ENCODE measurements around the gene APOBEC3C.
"Not testable (repeated sequence)": the region's sequence is repeated elsewhere in the genome, so short reads cannot be mapped to it uniquely, and the experiment has no call there.

The APOBEC3C gene

GRCh38 chr22:38981992-38982927, 31.8 kb upstream of the APOBEC3C start, which contains the start of gene APOBEC3B:
Gene APOBEC3B (plus strand): TSS chr22:38982347. CDS start chr22:38982454, 107 bp downstream.
- DNase-seq (ENCODE audit: low spot score) = no peak

DNA sequence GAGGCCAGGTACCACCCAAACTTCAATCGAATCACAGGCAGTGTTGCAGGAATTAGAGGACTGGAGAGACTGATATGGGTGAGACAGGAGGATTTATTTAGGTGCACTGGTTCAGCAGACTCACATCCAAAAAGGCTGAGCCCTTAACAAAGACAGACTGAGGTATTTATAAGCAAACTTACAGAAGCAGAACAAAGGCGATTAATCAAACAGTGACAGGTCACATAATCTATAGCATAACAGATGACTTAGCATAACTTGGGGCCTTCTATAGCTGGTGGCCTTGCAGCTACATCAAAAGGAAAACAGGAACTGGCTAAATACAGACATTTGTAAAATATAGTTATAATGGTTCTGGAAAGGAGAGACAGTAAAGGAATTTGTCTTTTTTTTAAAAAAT, 29.8 kb upstream of the APOBEC3C start:
- DNase-seq (ENCODE audit: low spot score) = no peak

- DNase-seq (ENCODE audit: low spot score) = not testable (repeated sequence)
Observed at GRCh38 chr22:38984784-38985757, 29.0 kb upstream of the APOBEC3C start.

DNA sequence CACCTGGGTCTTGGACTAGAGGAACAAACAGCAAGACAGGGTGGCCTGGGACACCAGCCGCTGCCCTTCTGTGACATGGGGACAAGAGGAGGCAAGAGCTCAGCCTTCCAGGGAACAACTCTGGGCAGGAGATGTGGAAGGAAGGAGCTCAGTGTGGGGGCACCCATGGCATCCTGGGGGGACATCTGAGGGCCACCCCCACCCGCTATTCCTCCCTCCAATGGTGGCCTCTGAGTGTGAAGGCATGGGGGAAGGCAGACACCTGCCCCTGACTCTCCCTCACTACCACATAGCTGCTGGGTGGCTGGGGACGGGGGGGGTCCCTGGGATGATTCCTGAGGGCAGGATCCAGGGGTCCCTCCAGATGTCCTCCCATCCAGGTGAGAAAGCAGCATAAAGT, 27.4 kb upstream of the APOBEC3C start:
- DNase-seq (ENCODE audit: low spot score) = no peak

DNA sequence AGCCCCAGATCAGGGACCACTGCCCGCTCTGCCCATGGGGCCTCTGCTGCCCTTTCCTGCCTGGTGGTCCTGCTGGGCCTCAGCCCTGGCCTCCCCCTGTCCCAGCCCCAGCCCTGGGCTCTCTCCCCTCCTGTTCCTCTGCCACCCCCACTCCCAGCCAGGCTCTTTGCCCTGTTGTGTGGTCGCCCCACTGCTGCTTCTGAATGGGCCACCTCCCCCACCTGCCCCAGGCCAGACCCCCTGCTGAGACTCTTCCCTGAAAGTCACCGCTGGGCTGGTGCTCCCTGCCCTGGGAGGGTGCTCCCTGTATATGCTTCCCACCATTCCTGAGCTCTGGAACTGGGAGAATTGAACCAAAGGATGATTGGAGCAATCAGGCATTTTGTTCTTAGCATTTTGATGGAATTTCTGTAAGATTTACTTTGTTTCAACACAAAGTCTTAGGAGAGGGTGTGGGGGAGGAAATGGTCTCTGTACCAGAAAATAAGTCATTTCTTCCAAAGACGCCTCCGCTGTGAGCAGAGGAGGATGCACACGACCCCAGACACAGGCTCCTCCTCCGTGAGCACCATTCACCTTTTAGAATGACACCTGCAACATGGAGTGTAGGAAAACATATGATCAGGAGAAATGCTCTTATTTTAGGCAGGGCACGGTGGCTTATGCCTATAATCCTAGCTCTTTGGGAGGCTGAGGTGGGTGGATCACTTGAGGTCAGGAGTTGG, 26.7 kb upstream of the APOBEC3C start:
- DNase-seq (ENCODE audit: low spot score) = no peak

DNA sequence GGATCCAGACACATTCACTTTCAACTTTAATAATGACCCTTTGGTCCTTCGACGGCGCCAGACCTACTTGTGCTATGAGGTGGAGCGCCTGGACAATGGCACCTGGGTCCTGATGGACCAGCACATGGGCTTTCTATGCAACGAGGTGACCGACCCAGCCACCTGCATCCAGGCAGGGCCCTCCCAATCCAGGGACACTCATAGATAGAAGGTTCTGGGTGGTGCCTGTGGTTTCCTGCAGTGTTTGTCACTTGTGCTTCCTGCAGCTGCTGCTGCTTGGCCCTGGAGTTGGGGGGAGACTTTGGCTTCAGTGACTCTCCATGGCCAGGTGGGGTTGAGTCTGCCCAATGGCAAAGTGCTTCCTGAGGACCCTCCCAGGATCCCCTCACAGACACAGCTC, 24.6 kb upstream of the APOBEC3C start:
- no peak for DNase-seq (ENCODE audit: low spot score)

DNA sequence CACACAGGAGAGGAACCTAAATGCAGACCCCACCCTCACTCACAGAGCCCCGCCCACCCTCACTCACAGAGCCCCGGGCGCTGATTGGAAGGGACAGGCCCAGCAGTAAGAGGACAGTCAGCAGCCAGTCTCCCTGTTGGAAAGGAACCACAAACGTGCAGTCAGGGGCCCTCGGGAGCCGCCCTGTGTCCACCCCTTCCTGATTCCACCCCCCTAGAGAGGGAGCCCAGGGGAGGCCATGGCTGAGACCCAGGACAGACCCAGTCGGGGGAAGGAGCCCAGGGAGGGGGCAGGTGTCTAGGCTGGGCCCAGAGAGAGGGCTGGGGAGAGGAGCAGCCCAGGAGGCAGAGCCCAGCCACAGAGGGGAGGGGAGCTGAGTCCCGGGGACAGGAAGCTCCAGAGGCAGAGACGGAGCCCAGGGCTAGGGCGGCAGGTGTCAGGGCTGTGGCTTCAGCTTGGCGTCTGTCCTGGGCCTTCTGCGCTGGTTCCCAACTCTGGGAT, 21.1 kb upstream of the APOBEC3C start:
- DNase-seq (ENCODE audit: low spot score) = not testable (repeated sequence)

DNA sequence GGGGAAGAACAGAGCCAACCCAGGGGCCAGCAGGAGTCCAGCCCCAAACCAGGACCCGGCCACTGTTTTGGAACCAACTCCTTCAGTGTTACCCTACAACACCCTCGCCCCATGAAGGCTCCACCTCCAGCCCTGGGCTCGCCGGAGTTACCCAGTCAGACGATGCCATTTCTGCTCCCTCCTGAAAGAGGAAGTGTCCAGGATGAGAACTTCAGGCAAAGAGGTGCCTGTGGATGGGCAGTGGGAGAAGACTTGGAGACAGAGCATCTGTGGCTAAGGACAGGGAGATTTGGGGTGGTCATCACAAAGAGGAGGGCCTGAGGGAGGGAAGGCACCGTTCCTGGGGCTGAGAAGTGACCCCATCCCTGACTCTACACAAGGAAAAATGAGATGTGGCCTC, 18.0 kb upstream of the APOBEC3C start:
- no peak for DNase-seq (ENCODE audit: low spot score)

DNA sequence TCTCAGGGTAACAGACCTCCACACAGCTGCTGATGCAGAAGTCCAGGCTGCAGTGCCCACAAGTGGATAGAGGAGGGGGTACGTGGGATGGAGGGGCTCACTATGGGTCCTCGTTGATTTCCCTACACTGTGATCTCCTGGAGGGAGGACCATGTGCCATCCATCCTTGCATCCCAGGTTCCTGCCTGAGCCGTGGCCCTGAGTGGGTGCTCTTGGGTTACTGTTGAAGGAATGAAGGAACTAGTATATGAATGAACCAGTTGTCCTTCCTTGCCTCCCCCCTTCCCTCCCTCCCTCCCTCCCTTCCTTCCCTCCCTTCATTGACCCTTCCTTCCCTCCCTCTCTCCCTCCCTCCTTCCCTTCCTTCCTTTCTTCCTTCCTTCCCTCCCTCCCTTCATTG, 16.5 kb upstream of the APOBEC3C start:
- DNase-seq (ENCODE audit: low spot score) = no peak

- DNase-seq (ENCODE audit: low spot score) = peak; percentile 67
Observed at GRCh38 chr22:39003165-39003638, 10.9 kb upstream of the APOBEC3C start.

GRCh38 chr22:39007177-39007576, 6.9 kb upstream of the APOBEC3C start:
- DNase-seq (ENCODE audit: low spot score) = no peak

- not testable (repeated sequence) for DNase-seq (ENCODE audit: low spot score)
Observed at GRCh38 chr22:39008271-39008850, 5.7 kb upstream of the APOBEC3C start.

DNA sequence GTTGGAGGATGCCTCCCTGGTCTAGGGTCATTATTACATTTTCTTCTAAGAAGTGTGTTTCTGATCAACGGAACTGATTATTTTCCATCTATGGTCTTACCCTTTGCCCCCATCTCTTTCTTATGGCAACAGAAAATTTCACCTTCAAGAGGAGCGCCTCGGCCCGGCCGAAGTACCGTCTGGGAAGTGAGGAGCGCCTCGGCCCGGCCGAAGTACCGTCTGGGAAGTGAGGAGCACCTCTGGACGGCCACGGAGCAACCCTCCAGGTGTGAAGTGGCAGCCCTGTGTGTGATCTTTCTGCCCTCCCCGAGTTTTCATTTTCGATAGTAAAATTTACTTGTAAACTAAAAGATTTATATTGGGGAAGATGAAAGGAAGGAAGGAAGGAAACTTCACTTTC, 3.1 kb upstream of the APOBEC3C start:
- DNase-seq (ENCODE audit: low spot score) = no peak

- no peak for DNase-seq (ENCODE audit: low spot score)
Observed at GRCh38 chr22:39012533-39013511, 1.2 kb upstream of the APOBEC3C start.

GRCh38 chr22:39013561-39013941, 506 bp upstream of the APOBEC3C start:
- DNase-seq (ENCODE audit: low spot score) = not testable (repeated sequence)

- not testable (repeated sequence) for DNase-seq (ENCODE audit: low spot score)
Observed at GRCh38 chr22:39014723-39015121, 665 bp downstream of the APOBEC3C start.

DNA sequence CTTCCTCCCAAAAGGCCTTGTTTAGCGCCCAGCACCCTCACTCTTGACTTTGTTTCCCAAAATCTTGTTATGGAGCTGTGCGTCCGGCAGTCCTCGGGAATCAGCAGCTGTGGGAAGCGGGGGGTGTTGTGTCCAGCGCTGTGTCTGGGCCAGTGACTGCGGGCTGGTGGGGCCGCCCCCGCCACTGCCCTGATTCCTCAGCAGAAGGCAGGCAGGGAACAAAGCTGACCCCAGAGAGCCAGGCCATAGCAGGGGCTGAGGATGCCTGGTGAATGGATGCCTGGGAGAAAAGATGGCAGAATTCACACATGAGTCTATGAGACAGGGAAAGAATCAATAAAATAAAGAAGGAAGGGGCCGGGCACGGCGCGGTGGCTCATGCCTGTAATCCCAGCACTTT, 2.5 kb downstream of the APOBEC3C start:
- DNase-seq (ENCODE audit: low spot score) = no peak

DNA sequence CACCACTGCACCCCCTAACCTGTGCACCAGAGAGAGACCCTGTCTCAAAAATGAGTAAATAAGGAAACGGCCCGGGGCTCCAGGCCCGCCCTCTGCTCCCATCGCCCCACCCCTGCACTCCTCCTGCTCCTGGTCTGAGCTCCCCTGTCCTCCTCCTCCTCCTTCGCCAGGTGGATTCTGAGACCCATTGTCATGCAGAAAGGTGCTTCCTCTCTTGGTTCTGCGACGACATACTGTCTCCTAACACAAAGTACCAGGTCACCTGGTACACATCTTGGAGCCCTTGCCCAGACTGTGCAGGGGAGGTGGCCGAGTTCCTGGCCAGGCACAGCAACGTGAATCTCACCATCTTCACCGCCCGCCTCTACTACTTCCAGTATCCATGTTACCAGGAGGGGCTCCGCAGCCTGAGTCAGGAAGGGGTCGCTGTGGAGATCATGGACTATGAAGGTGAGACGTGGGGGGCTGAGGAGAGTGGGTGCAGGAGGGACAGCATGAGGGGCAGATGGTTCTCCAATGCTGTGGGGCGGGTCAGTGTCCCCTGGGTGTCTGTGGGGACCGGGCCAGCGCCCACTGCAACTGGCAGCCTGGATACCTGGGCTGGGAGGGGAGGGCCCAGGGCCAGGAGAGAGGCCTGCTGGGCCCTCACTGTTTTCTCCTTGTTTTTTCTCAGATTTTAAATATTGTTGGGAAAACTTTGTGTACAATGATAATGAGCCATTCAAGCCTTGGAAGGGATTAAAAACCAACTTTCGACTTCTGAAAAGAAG, 3.7 kb downstream of the APOBEC3C start:
- DNase-seq (ENCODE audit: low spot score) = no peak

Data from SK-N-DZ (cell line).